A549 treated with ZK216348 at 1 μM for 4 hours (cell line): Measurements from ENCODE around the gene TDO2. TPM values are rescaled to one million over a fixed set of nuclear protein-coding genes. Genes with fewer than 3 reads are reported as not detected.

Experiments used
- total RNA-seq: library from RNA; stranded (reverse); fragments of 200-300 nt; extraction: Qiagen RNA extraction; gene quantifications from 5 replicates; pipeline ENCODE4 v1.2.3, GENCODE V29; 2022; ENCODE audit warnings: low read depth

The TDO2 gene
- 0.22 to 0.73 TPM (median 0.62 TPM) in 5 replicates for total RNA-seq

DNA sequence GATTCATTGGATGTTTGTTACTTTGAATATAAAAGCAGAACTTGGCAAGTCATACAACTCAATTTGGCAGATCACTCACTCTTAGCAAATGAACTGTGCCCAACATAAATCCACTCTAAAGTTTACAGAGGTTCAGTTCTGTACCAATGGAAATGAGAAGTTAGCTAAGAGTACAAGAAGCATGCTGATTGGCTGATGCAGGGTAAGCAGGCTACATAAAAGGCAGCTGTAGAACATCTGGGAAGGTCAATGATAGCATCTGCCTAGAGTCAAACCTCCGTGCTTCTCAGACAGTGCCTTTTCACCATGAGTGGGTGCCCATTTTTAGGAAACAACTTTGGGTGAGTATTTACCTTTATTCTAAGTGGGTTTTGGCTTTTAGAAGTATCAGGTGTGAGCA is at the start of gene TDO2:
TSS of gene TDO2 (plus strand) at position 244 of the 400 bp plus-strand sequence. CDS start at position 307, 63 bp downstream.

GRCh38 chr4:155866177-155866576 is 37.3 kb upstream of the TDO2 start, which contains the start of gene ASIC5:
ASIC5 (minus strand) TSS chr4:155866277; CDS start chr4:155866226, 51 bp downstream.

GRCh38 chr4:155953151-155954117 is 49.9 kb downstream of the TDO2 start, which contains the start of gene CTSO:
CTSO (minus strand) TSS chr4:155953866; CDS start chr4:155953847, 19 bp downstream.

Other genes with a start within 250 kb of the TDO2 start
- gene GUCY1A1, start 236.8 kb upstream of the TDO2 start, total RNA-seq = not detected in 5 replicates
- 0.20 to 0.33 TPM (median 0.26 TPM) in 5 replicates for gene GUCY1B1, start 144.7 kb upstream of the TDO2 start, total RNA-seq
- not detected in 5 replicates for gene ASIC5, start 37.4 kb upstream of the TDO2 start, total RNA-seq
- gene CTSO, start 50.2 kb downstream of the TDO2 start, total RNA-seq = 0.65 to 1.5 TPM (median 0.88 TPM) in 5 replicates